Measurements from ENCODE around the gene MSANTD3.

The MSANTD3 gene

GRCh38 chr9:100486479-100487176 is 59.7 kb downstream of the MSANTD3 start:
- no peak overlapping the region for H3K4me3 ChIP-seq (ENCODE audit: low read depth in 1 of 2, low read length in 2 of 2)
- DNase-seq: no peak
- H3K27me3 ChIP-seq (ENCODE audit: insufficient read depth, low read length, poor library complexity): no peaks in the 10 kb centered on the region
- H3K4me2 ChIP-seq (ENCODE audit: insufficient read depth, low read length): no peak overlapping the region
- H3K27ac ChIP-seq (ENCODE audit: low read length): no peak overlapping the region
- ATAC-seq (ENCODE audit: insufficient read depth, low read depth): no peak
- no peaks in the 10 kb centered on the region for H3K4me1 ChIP-seq (ENCODE audit: insufficient read depth, low read length)
- no peaks in the 10 kb centered on the region for H4K20me1 ChIP-seq (ENCODE audit: insufficient read depth, low read length)
- H2AFZ ChIP-seq (ENCODE audit: low read depth, low read length): no peak overlapping the region
- TF ChIP-seq EZH2 (IDR thresholded peaks at IDR 0.05; ENCODE audit: borderline replicate concordance, low read depth, low read length, severe bottlenecking) (no peak), CTCF (IDR thresholded peaks at IDR 0.05; ENCODE audit: borderline replicate concordance, extremely low read depth, low read length, poor library complexity, severe bottlenecking) (no peak)
- no peaks in the 10 kb centered on the region for H3K36me3 ChIP-seq (ENCODE audit: insufficient read depth, low read length)
- H3K9ac ChIP-seq (ENCODE audit: low read depth, low read length): no peak overlapping the region
- no peaks in the 10 kb centered on the region for H3K79me2 ChIP-seq (ENCODE audit: insufficient read depth, low read length)
- H3K9me3 ChIP-seq (ENCODE audit: insufficient read depth, low read length, severe bottlenecking): no peaks in the 10 kb centered on the region

- Histone ChIP-seq H3K79me2 (ENCODE audit: insufficient read depth, low read length) (no peaks in the 10 kb centered on the region), H3K9ac (ENCODE audit: low read depth, low read length) (no peak overlapping the region), H4K20me1 (ENCODE audit: insufficient read depth, low read length) (no peaks in the 10 kb centered on the region), H3K9me3 (ENCODE audit: insufficient read depth, low read length, severe bottlenecking) (no peaks in the 10 kb centered on the region), H3K36me3 (ENCODE audit: insufficient read depth, low read length) (no peaks in the 10 kb centered on the region), H3K4me1 (ENCODE audit: insufficient read depth, low read length) (no peaks in the 10 kb centered on the region), H2AFZ (ENCODE audit: low read depth, low read length) (no peak overlapping the region), H3K4me2 (ENCODE audit: insufficient read depth, low read length) (no peak overlapping the region), H3K4me3 (ENCODE audit: low read depth in 1 of 2, low read length in 2 of 2) (no peak overlapping the region), H3K27ac (ENCODE audit: low read length) (no peak overlapping the region), H3K27me3 (ENCODE audit: insufficient read depth, low read length, poor library complexity) (no peaks in the 10 kb centered on the region)
- ATAC-seq (ENCODE audit: insufficient read depth, low read depth) (no peak), DNase-seq (no peak)
- TF ChIP-seq CTCF (IDR thresholded peaks at IDR 0.05; ENCODE audit: borderline replicate concordance, extremely low read depth, low read length, poor library complexity, severe bottlenecking) (no peak), EZH2 (IDR thresholded peaks at IDR 0.05; ENCODE audit: borderline replicate concordance, low read depth, low read length, severe bottlenecking) (no peak)
These were observed 61.2 kb downstream of the MSANTD3 start for GRCh38 chr9:100488177-100488576.

- Histone ChIP-seq H3K4me1 (ENCODE audit: insufficient read depth, low read length) (no peaks in the 10 kb centered on the region), H3K27me3 (ENCODE audit: insufficient read depth, low read length, poor library complexity) (no peaks in the 10 kb centered on the region), H3K27ac (ENCODE audit: low read length) (no peak overlapping the region), H3K79me2 (ENCODE audit: insufficient read depth, low read length) (no peaks in the 10 kb centered on the region), H4K20me1 (ENCODE audit: insufficient read depth, low read length) (no peaks in the 10 kb centered on the region), H3K36me3 (ENCODE audit: insufficient read depth, low read length) (no peaks in the 10 kb centered on the region), H3K9me3 (ENCODE audit: insufficient read depth, low read length, severe bottlenecking) (no peaks in the 10 kb centered on the region), H3K9ac (ENCODE audit: low read depth, low read length) (no peak overlapping the region), H3K4me3 (ENCODE audit: low read depth in 1 of 2, low read length in 2 of 2) (no peak overlapping the region), H2AFZ (ENCODE audit: low read depth, low read length) (no peak overlapping the region), H3K4me2 (ENCODE audit: insufficient read depth, low read length) (no peak overlapping the region)
- TF ChIP-seq EZH2 (IDR thresholded peaks at IDR 0.05; ENCODE audit: borderline replicate concordance, low read depth, low read length, severe bottlenecking) (no peak), CTCF (IDR thresholded peaks at IDR 0.05; ENCODE audit: borderline replicate concordance, extremely low read depth, low read length, poor library complexity, severe bottlenecking) (no peak)
- no peak for DNase-seq
- no peak for ATAC-seq (ENCODE audit: insufficient read depth, low read depth)
These were observed 62.9 kb downstream of the MSANTD3 start for GRCh38 chr9:100489836-100490235.
